OCI-LY1 (cell line): ENCODE results near the gene OAT.

Experiments
- H2AFZ ChIP-seq: fragments of 200-600 bp; sonication (generic), shearing (Covaris generic); 2 replicates; pipeline ENCODE4 v1.6.0; 2014; ENCODE audit warnings: antibody characterized with exemption, mild to moderate bottlenecking, low read length
- H3F3A ChIP-seq: fragments of 200-600 bp; sonication (generic), shearing (Covaris generic); 2 replicates; pipeline ENCODE4 v1.6.0; 2014; ENCODE audit warnings: mild to moderate bottlenecking, antibody characterized with exemption, low read length, moderate library complexity; ENCODE audit not compliant: insufficient read depth
- H3K27ac ChIP-seq: fragments of 200-600 bp; sonication (generic); 2 replicates; pipeline ENCODE4 v1.5.1; 2014; ENCODE audit warnings: low read length, mixed run types, mild to moderate bottlenecking, low read depth; ENCODE audit not compliant: poor library complexity, severe bottlenecking
- H3K27me3 ChIP-seq: fragments of 200-600 bp; sonication (generic); 2 replicates; pipeline ENCODE4 v1.6.0; 2014; ENCODE audit warnings: antibody characterized with exemption, mild to moderate bottlenecking, low read length, moderate library complexity; ENCODE audit not compliant: insufficient read depth
- H3K36me3 ChIP-seq: fragments of 200-600 bp; sonication (generic); 2 replicates; pipeline ENCODE4 v1.6.1; 2014; ENCODE audit warnings: mild to moderate bottlenecking, antibody characterized with exemption, low read length, moderate library complexity, mixed read lengths; ENCODE audit not compliant: insufficient read depth
- H3K4me1 ChIP-seq: fragments of 200-600 bp; sonication (generic); 2 replicates; pipeline ENCODE4 v1.5.1; 2014; ENCODE audit warnings: mild to moderate bottlenecking, low read length, moderate library complexity; ENCODE audit not compliant: insufficient read depth, severe bottlenecking
- H3K4me2 ChIP-seq: fragments of 200-600 bp; sonication (generic), shearing (Covaris generic); 2 replicates; pipeline ENCODE4 v1.6.1; 2014; ENCODE audit warnings: low read length
- H3K4me3 ChIP-seq: fragments of 200-600 bp; sonication (generic); 2 replicates; pipeline ENCODE4 v1.5.1; 2014; ENCODE audit warnings: low read length, low read depth, mild to moderate bottlenecking, mixed read lengths; ENCODE audit not compliant: poor library complexity, severe bottlenecking
- H3K79me2 ChIP-seq: fragments of 200-600 bp; shearing (Covaris generic); 2 replicates; pipeline ENCODE4 v1.6.1; 2016; ENCODE audit warnings: mixed run types, low read length, mixed read lengths; ENCODE audit not compliant: insufficient read depth
- H3K9ac ChIP-seq: fragments of 200-600 bp; sonication (generic), shearing (Covaris generic); 2 replicates; pipeline ENCODE4 v1.6.1; 2014; ENCODE audit warnings: mild to moderate bottlenecking, low read length, mixed read lengths
- H3K9me2 ChIP-seq: fragments of 200-600 bp; sonication (generic), shearing (Covaris generic); 2 replicates; pipeline ENCODE4 v1.6.1; 2014; ENCODE audit warnings: low read depth, mild to moderate bottlenecking, low read length, mixed read lengths
- H3K9me3 ChIP-seq: fragments of 200-600 bp; shearing (Covaris generic); 2 replicates; pipeline ENCODE4 v1.6.1; 2014; ENCODE audit warnings: low read length, mixed read lengths
- H4K20me1 ChIP-seq: fragments of 200-600 bp; sonication (generic), shearing (Covaris generic); 2 replicates; pipeline ENCODE4 v1.6.0; 2016; ENCODE audit warnings: mild to moderate bottlenecking, low read length; ENCODE audit not compliant: insufficient read depth
- CTCF ChIP-seq: fragments of 200-600 bp; sonication (generic), shearing (Covaris generic); IDR thresholded peaks from 2 replicates; pipeline ENCODE4 v1.5.1; 2017; ENCODE audit warnings: mild to moderate bottlenecking, antibody characterized with exemption, low read length, moderate library complexity, mixed read lengths
- EZH2 ChIP-seq: fragments of 200-600 bp; sonication (generic), shearing (Covaris generic); IDR thresholded peaks from 2 replicates; pipeline ENCODE4 v1.8.0; 2017; ENCODE audit warnings: borderline replicate concordance, mixed run types, mild to moderate bottlenecking, antibody characterized with exemption, low read length, moderate library complexity, mixed read lengths

OAT gene

GRCh38 chr10:124429576-124429975, 10.9 kb upstream of the OAT start:
- H4K20me1 ChIP-seq = no peaks in the 10 kb centered on the region
- no peaks in the 10 kb centered on the region for H3K4me1 ChIP-seq
- H3K4me3 ChIP-seq = no peak overlapping the region
- H3F3A ChIP-seq = no peaks in the 10 kb centered on the region
- H2AFZ ChIP-seq = no peak overlapping the region
- no peak overlapping the region for H3K27ac ChIP-seq
- H3K9me2 ChIP-seq = no peaks in the 10 kb centered on the region
- H3K9ac ChIP-seq = no peak overlapping the region
- no peak for TF ChIP-seq EZH2
- TF ChIP-seq CTCF = no peak
- no peaks in the 10 kb centered on the region for H3K36me3 ChIP-seq
- no peak overlapping the region for H3K4me2 ChIP-seq
- H3K79me2 ChIP-seq = no peaks in the 10 kb centered on the region
- H3K27me3 ChIP-seq = no peaks in the 10 kb centered on the region
- no peaks in the 10 kb centered on the region for H3K9me3 ChIP-seq

GRCh38 chr10:124428207-124428777, 9.6 kb upstream of the OAT start:
- H4K20me1 ChIP-seq = no peaks in the 10 kb centered on the region
- H3F3A ChIP-seq = no peaks in the 10 kb centered on the region
- no peak overlapping the region for H2AFZ ChIP-seq
- no peaks in the 10 kb centered on the region for H3K9me3 ChIP-seq
- H3K9me2 ChIP-seq = no peaks in the 10 kb centered on the region
- TF ChIP-seq EZH2 (no peak), CTCF (no peak)
- H3K79me2 ChIP-seq = no peaks in the 10 kb centered on the region
- no peak overlapping the region for H3K9ac ChIP-seq
- H3K4me1 ChIP-seq = no peaks in the 10 kb centered on the region
- H3K27ac ChIP-seq = no peak overlapping the region
- H3K4me3 ChIP-seq = no peak overlapping the region
- no peak overlapping the region for H3K4me2 ChIP-seq
- H3K36me3 ChIP-seq = no peaks in the 10 kb centered on the region
- no peaks in the 10 kb centered on the region for H3K27me3 ChIP-seq

GRCh38 chr10:124425227-124425962, 6.7 kb upstream of the OAT start:
- H3K79me2 ChIP-seq = no peaks in the 10 kb centered on the region
- H2AFZ ChIP-seq = no peak overlapping the region
- no peak overlapping the region for H3K27ac ChIP-seq
- H3K4me1 ChIP-seq = no peaks in the 10 kb centered on the region
- no peaks in the 10 kb centered on the region for H3K9me2 ChIP-seq
- no peaks in the 10 kb centered on the region for H3K27me3 ChIP-seq
- H3K9ac ChIP-seq = no peak overlapping the region
- no peaks in the 10 kb centered on the region for H3K36me3 ChIP-seq
- TF ChIP-seq CTCF = no peak
- no peak for TF ChIP-seq EZH2
- no peak overlapping the region for H3K4me3 ChIP-seq
- no peak overlapping the region for H3K4me2 ChIP-seq
- no peaks in the 10 kb centered on the region for H4K20me1 ChIP-seq
- no peaks in the 10 kb centered on the region for H3F3A ChIP-seq
- no peaks in the 10 kb centered on the region for H3K9me3 ChIP-seq
